ENCODE results near the gene E2F2.

Gene E2F2

GRCh38 chr1:23574265-23574754 lies 43.3 kb upstream of the E2F2 start:
- no peak for DNase-seq (ENCODE audit: low read depth)
- no peak for TF ChIP-seq CTCF (IDR thresholded peaks at IDR 0.05; ENCODE audit: insufficient read depth, low read depth, low read length, missing control alignments)
- H3K4me3 ChIP-seq (ENCODE audit: low read length) = no peak overlapping the region

DNA sequence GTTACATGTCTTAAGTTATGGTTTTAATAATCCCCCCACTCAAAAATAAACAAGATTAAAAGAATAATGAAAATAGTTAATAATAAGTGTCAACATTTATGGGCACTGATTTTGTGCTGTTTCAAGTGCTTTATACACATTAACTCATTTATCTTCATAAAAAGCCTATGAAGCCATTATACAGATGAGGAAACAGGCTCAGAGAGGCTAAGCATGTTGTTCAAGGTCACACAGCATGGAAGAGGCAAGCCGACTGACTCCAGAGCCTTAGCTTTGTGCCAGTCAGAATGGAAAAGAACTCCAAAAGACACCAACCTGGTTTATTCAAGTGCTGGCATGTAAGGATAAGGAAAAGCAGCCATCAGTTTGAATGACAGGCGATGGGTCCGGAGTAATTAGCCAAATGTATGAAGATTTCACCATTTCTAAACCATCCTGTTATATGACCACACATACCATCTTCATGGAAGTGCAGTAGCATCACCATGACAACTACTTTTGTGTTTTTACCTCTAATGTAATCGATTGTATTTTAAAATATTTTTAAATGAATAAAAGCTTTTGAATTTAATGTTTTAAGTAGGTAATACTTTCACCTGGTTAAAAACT lies 42.6 kb upstream of the E2F2 start:
- DNase-seq (ENCODE audit: low read depth) = no peak
- H3K4me3 ChIP-seq (ENCODE audit: low read length) = no peak overlapping the region
- no peak for TF ChIP-seq CTCF (IDR thresholded peaks at IDR 0.05; ENCODE audit: insufficient read depth, low read depth, low read length, missing control alignments)

DNA sequence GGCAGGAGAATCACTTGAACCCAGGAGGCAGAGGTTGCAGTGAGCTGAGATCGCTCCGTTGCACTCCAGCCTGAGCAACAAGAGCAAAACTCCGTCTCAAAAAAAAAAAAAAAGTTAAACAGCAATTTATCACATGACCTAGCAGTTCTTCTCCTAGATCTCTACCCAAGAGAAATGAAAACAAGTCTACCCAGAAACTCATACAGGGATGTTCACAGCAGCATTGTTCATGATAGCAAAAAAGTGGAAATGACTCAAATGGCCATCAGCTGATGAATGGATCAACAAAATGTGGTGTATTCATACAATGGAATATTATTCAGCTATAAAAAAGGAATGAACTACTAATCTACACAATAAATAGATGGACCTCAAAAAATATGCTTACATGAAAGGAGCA lies 40.4 kb upstream of the E2F2 start:
- no peak overlapping the region for H3K4me3 ChIP-seq (ENCODE audit: low read length)
- TF ChIP-seq CTCF (IDR thresholded peaks at IDR 0.05; ENCODE audit: insufficient read depth, low read depth, low read length, missing control alignments) = no peak

DNA sequence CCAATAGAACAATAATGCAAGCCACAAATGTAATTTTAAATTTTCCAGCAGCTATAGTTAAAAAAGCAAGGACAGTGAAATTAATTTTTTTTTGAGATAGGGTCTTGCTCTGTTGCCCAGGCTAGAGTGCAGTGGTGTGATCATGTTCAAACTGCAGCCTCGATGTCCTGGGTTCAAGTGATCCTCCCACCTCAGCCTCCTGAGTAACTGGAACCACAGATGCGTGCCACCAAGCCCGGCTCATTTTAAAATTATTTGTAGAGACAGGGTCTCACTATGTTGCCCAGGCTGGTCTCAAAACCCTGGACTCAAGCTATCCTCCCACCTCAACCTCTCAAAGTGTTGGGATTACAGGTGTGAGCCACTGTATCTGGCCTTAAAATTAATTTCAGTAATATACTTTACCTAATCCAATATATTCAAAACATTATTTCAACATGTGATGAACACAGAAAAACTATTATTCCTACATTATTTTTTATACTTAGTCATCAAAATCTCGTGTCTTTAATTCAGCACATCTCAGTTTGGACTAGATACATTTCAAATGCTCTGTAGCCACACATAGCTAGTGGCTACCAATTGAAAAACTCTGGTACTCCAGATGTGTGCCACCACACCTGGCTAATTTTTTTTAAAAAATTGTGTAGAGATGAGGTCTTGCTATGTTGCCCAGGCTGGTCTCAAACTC lies 39.1 kb upstream of the E2F2 start:
- no peak overlapping the region for H3K4me3 ChIP-seq (ENCODE audit: low read length)
- DNase-seq (ENCODE audit: low read depth) = no peak
- TF ChIP-seq CTCF (IDR thresholded peaks at IDR 0.05; ENCODE audit: insufficient read depth, low read depth, low read length, missing control alignments) = no peak

More for the DNA sequence above, 40.4 kb upstream of the E2F2 start:
- DNase-seq (ENCODE audit: low read depth) = no peak

DNA sequence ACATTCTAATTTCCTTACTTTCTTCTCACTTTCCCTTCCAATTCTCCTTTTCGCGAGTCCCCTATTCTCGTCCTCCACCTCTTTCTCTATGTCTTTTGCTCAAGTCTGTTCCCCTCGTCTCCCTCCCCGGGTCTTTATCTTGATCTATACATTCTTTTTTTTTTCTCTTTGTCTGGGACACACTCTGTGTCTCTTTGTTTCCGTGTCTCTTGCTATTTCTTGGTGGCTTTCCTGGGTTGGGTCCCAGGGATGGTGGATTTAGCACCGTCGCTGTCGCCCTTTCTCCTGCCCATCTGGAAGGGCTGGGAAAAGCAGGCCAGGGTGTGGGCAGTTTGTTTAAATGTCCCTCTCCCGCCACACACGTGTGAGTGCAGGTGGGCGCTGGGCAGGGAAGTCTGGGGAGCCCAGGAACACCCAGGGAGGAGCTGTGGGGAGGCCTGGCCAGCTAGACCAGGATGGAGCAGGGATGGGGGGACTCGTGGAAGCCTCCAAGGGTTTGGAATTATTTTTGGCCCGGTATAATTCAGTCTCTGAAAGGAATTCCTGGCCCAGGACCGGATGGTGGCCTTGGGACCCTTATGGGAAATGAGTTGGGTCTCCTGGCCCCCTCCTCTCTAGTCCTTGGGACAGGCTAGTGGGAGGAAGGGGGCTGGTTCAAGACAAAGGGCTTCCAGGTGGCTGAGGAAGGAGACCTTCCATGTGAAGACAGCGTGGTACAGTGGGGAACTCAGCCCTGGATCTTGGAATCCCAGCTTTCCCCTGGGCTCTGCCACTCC lies 37.8 kb upstream of the E2F2 start:
- TF ChIP-seq CTCF (IDR thresholded peaks at IDR 0.05; ENCODE audit: insufficient read depth, low read depth, low read length, missing control alignments) = no peak
- H3K4me3 ChIP-seq (ENCODE audit: low read length) = no peak overlapping the region
- no peak for DNase-seq (ENCODE audit: low read depth)

- DNase-seq (ENCODE audit: low read depth) = no peak
- TF ChIP-seq CTCF (IDR thresholded peaks at IDR 0.05; ENCODE audit: insufficient read depth, low read depth, low read length, missing control alignments) = no peak
- peak overlapping the region; percentile 42 for H3K4me3 ChIP-seq (ENCODE audit: low read length)
Observed at GRCh38 chr1:23567996-23568607, 37.1 kb upstream of the E2F2 start.

Data from epithelial cell of esophagus (primary cell).